BE2C (cell line): ENCODE measurements around the gene DQX1.

Experiments used
- DNase-seq: peaks from one replicate; pipeline ENCODE4 v3.0.0-alpha.2; 2020
- H3K27me3 ChIP-seq: fragments of 250-450 bp; sonication (Bioruptor Pico); 2 replicates; pipeline ENCODE4 v1.5.1; 2020; ENCODE audit warnings: mild to moderate bottlenecking
- H3K36me3 ChIP-seq: fragments of 250-450 bp; sonication (Bioruptor Pico); 2 replicates; pipeline ENCODE4 v1.5.1; 2020; ENCODE audit warnings: mild to moderate bottlenecking
- H3K4me1 ChIP-seq: fragments of 250-450 bp; sonication (Bioruptor Pico); 2 replicates; pipeline ENCODE4 v1.5.1; 2020
- H3K4me3 ChIP-seq: 2 replicates; pipeline ENCODE4 v1.5.1; 2011; ENCODE audit warnings: low read depth, low read length
- H3K9me3 ChIP-seq: fragments of 250-450 bp; sonication (Bioruptor Pico); 2 replicates; pipeline ENCODE4 v1.5.1; 2020
- TF ChIP-seq, protein P1 (sequence below): IDR thresholded peaks from 2 replicates; pipeline ENCODE4 v1.5.1; 2012; ENCODE audit warnings: mild to moderate bottlenecking, low read depth, low read length

Gene DQX1

DNA sequence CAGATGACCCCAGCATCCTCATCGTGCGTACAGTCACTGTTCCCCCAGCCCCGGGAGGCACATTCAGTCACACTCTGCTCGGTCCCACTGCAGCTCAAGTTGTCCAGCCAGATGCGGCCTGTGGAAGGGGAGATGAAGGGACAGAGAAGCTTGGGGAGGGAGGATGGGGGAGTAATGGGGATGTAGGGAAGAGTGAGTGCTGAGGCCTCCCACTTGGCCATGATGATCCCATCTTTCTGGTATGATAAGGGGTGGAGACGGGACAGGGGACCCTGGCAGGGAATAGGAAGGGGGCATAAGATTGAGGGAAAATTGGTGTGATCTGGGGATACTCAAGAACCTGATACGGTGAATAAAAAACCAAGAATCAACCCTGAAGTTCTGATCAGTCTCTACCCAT lies 24.2 kb upstream of the DQX1 start:
- Histone ChIP-seq H3K4me1 (no peaks in the 10 kb centered on the region), H3K4me3 (no peak overlapping the region), H3K27me3 (no peaks in the 10 kb centered on the region), H3K9me3 (no peaks in the 10 kb centered on the region), H3K36me3 (no peaks in the 10 kb centered on the region; the same call in 1 of the 2 replicates)
- no peak for DNase-seq
- TF ChIP-seq, protein P1, sequence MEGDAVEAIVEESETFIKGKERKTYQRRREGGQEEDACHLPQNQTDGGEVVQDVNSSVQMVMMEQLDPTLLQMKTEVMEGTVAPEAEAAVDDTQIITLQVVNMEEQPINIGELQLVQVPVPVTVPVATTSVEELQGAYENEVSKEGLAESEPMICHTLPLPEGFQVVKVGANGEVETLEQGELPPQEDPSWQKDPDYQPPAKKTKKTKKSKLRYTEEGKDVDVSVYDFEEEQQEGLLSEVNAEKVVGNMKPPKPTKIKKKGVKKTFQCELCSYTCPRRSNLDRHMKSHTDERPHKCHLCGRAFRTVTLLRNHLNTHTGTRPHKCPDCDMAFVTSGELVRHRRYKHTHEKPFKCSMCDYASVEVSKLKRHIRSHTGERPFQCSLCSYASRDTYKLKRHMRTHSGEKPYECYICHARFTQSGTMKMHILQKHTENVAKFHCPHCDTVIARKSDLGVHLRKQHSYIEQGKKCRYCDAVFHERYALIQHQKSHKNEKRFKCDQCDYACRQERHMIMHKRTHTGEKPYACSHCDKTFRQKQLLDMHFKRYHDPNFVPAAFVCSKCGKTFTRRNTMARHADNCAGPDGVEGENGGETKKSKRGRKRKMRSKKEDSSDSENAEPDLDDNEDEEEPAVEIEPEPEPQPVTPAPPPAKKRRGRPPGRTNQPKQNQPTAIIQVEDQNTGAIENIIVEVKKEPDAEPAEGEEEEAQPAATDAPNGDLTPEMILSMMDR: no peak

DNA sequence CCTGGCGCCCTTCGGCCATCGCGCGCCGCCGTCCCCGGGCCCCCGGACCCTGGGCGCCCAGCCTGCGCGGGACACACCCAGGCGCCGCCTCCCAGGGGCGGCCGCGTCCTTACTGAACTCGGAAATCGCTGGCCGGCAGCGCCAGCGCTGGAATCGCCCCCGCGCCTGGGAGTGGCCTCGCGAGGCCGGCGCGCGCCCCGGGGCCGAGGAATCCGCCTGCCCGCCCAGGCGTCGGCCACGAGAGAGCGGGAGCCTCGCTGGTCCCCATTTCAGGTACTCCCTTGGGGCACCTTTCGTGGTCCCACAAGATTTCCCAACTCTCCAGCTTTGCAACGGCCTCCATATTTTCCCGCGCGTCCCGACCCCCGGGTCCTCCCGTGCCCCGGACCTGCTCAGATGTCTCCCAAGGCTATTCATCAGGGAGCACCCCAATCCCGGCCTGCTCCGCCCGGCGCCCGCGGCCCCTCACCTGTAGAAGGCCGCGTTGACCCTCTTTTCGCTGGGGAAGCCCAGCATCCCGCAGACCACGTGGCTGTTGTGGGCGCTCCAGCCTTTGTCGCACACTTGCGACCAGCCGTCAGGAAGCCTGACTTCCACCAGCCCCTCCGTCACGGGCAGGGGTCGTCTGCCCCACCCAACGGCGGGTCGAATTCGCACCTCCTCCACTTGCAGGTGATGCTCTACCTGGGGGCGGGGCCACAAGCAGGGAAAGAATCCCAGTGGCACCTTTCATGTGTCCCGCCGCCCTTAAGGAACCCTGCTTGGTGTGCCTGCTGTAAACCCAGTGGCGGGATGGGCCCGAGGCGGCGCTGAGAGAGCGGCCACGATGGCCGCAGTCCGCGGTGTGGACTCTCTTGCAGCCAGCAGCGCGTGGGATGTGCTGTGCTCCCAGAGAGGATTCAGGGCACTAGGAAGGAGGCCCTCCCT lies 23.1 kb upstream of the DQX1 start:
- no peaks in the 10 kb centered on the region; the same call in 1 of the 2 replicates for H3K36me3 ChIP-seq
- no peaks in the 10 kb centered on the region for H3K9me3 ChIP-seq
- H3K4me1 ChIP-seq: no peaks in the 10 kb centered on the region
- DNase-seq: peak; percentile 43
- TF ChIP-seq, protein P1: no peak
- no peaks in the 10 kb centered on the region for H3K27me3 ChIP-seq
- H3K4me3 ChIP-seq: peak overlapping the region; percentile 46

DNA sequence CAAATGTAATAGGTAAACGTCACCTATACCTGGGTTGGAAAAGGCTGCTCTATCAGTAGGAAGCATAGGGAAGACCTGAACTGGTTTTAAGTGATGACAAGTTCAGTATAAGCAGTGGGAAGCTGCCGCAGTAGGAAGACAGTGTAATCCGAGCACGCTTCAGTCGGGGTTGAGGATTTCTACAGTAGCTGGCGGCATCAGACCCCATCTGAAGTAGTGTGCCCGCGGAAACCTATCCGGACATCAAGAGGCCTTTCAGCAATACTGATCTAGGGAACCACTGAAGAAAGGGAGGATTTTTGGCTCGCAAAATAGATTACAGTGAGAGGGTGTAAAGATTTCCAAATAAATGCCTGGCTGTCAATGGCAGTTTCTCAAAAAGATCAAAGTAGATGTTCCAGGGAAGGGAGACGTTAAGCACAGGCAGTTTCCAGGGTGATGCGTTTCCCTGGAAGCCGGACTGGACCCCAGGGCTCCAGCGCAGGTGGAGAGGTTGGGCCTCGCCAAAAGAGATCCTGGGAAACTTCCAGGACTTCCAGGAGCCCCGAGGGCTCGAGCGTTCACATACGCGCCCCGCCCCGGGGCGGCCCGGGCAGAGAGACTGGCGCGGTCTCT lies 22.4 kb upstream of the DQX1 start:
- Histone ChIP-seq H3K36me3 (no peaks in the 10 kb centered on the region; the same call in 1 of the 2 replicates), H3K27me3 (no peaks in the 10 kb centered on the region), H3K4me1 (no peaks in the 10 kb centered on the region), H3K4me3 (peak overlapping the region; percentile 46), H3K9me3 (no peaks in the 10 kb centered on the region)
- no peak for DNase-seq
- TF ChIP-seq, protein P1: no peak

DNA sequence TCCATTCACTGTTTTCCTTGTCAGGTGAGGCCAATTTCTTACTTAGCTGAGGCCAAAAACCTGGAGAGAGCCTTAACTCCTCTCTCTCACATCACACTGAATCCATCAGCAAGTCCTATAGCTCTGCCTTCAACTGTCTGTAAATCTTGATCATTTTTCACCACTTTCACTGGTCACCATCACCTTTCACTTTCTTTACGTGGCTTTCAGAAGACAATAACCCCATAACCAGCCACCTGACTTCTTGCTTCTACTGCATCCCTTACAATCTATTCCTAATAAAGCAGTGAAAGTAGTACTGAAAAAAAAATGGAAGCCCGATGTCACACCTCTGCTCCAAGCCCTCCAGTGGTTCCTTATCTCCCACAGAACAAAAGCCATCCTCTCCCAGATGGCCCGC lies 20.0 kb upstream of the DQX1 start:
- DNase-seq: no peak
- H3K36me3 ChIP-seq: no peaks in the 10 kb centered on the region
- TF ChIP-seq, protein P1: no peak
- H3K4me1 ChIP-seq: no peaks in the 10 kb centered on the region
- H3K9me3 ChIP-seq: no peaks in the 10 kb centered on the region
- H3K4me3 ChIP-seq: no peak overlapping the region
- H3K27me3 ChIP-seq: no peaks in the 10 kb centered on the region

DNA sequence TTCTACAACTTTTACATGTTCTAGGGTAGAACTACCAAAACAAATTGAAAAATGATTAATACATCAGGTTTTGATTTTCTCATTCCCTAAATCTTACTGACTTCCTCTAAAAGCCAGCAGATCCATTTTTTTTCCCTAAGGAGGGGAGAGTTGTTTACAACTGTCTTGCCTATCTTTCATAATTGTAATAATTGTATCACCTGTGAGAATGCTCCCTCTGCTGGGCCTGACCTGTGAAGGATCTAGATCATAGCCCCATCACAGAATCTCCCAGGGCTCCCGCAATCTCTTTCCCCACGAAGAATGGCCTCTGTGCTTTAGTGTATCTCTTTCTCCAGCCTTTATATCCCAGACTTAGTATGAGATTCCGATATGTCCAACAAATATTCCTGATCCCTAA lies 18.6 kb upstream of the DQX1 start:
- no peak for DNase-seq

More for the DNA sequence above, 18.6 kb upstream of the DQX1 start:
- TF ChIP-seq, protein P1: no peak
- H3K4me3 ChIP-seq: no peak overlapping the region
- no peaks in the 10 kb centered on the region for H3K9me3 ChIP-seq
- H3K4me1 ChIP-seq: no peaks in the 10 kb centered on the region
- H3K27me3 ChIP-seq: no peaks in the 10 kb centered on the region
- no peaks in the 10 kb centered on the region for H3K36me3 ChIP-seq
